Large intestine (tissue), 3 donors: ENCODE measurements around the gene TCAF1. TPM values are rescaled to one million over a fixed set of nuclear protein-coding genes. Genes with fewer than 3 reads are reported as not detected.
"Not testable (repeated sequence)": the region's sequence is repeated elsewhere in the genome, so short reads cannot be mapped to it uniquely, and the experiment has no call there.

Experiments used
- DNase-seq, 2 donors: peaks; one replicate each; pipeline versions ENCODE4 v3.0.0 to v3.0.0-alpha.2; 2013
- H3K27ac ChIP-seq: one replicate; pipeline ENCODE4 v1.5.1; 2013; ENCODE audit warnings: low read length
- H3K27me3 ChIP-seq: 2 replicates; pipeline ENCODE4 v1.6.1; 2013; ENCODE audit warnings: low read length; ENCODE audit not compliant: control insufficient read depth, insufficient read depth
- H3K36me3 ChIP-seq: 2 replicates; pipeline ENCODE4 v1.6.1; 2013; ENCODE audit warnings: low read length; ENCODE audit not compliant: control insufficient read depth, insufficient read depth
- H3K4me1 ChIP-seq: one replicate; pipeline ENCODE4 v1.6.1; 2013; ENCODE audit warnings: low read length; ENCODE audit not compliant: control insufficient read depth, insufficient read depth
- H3K4me3 ChIP-seq: one replicate; pipeline ENCODE4 v1.5.1; 2013; ENCODE audit warnings: low read length
- H3K9me3 ChIP-seq: one replicate; pipeline ENCODE4 v1.6.1; 2013; ENCODE audit warnings: mild to moderate bottlenecking, low read depth, low read length, moderate library complexity; ENCODE audit not compliant: control insufficient read depth
- WGBS: methylation state at CpG from one replicate; pipeline ENCODE4 v1.1.5; 2013; ENCODE audit warnings: low lambda C conversion rate; ENCODE audit not compliant: insufficient coverage; 5-methylcytosine and 5-hydroxymethylcytosine counted together
- polyA plus RNA-seq: library from polyadenylated mRNA; unstranded; fragments of 120-200 nt; gene quantifications from one replicate; pipeline ENCODE4 v1.2.1, GENCODE V29; 2013

The TCAF1 gene
- polyA plus RNA-seq, 1 donor: 54.1 TPM

DNA sequence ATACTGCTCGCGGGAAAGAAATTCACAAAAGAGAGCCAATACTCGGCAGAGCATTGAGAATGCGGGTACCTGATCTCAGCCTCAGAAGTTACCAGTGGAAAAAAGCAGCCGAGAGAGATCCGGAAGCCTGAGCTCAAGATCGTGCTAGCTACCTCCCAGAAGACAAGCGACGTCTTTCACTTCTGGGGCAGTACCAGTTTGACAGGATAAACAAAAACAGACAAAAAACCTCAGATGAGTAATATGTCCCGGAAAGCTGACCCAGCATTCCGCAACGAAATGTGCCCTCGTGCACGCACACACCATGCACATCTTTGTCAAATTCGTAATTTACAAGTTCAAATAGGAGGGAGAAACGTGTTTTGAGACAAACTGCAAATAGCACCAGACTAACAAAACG is 65.9 kb downstream of the TCAF1 start:
- not testable (repeated sequence) for H3K4me1 ChIP-seq, H3K27ac ChIP-seq, H3K4me3 ChIP-seq, DNase-seq, H3K9me3 ChIP-seq, H3K27me3 ChIP-seq, H3K36me3 ChIP-seq
- no CpG with 5 or more reads among the region's 17 CpGs for WGBS

DNA sequence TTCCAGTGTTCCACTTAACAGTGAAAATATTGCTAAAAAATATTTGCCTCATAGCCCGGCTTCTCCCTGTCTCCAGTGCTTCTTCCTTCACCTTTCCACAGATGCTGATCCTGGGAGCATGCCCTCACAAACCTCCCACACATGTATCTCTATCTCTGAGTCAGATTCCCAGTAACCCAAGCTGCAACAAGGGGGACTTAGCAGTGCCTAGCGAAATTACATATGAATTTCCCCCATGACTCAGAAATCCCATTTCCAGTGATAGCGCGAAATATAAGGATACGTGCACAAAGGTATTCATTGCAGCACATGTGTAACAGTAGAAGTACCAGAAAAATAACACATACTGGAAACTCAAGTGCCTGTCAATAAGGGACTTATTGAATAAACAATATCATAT is 75.4 kb downstream of the TCAF1 start:
- not testable (repeated sequence) for H3K4me3 ChIP-seq, H3K27ac ChIP-seq, H3K9me3 ChIP-seq, H3K4me1 ChIP-seq, H3K36me3 ChIP-seq, H3K27me3 ChIP-seq, DNase-seq
- WGBS: no CpG with 5 or more reads among the region's 5 CpGs

DNA sequence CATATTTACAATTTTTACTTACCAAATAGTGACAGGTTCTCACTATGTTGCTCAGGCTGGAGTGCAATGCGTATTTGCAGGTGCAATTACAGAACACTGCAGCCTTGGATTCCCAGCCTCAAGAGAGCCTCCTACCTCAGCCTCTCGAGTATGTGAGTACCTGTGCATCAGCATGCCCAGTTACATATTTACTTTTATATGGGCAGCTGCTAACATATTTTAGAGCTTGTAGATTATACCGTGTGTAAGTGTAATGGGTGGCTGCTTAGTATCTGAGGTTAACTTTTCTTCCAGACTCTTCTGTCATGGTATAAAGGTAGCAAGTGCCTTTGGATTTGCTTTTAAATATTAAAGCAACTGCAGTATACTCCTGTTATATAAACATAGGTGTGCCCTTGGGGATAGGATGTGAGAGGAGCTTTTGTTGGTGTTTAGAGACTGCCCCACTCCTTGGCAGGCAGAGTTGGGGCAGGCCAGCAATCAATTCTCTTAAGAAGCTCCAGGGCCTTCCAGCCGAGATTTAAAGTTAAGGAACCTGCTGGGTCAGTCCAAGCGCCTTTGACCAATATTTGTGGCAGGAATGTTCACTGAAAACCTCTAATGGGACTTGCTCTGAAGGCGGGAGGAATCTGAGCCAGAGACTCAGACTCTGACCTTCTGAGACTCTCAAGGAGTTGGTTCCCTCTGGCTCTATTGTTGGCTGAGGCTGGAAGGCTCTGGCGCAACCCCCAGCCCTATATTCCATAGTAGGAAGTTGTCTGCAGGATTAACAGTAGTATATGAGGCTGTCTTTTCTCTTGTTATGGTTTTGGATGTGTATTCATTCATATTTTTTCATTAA is 77.5 kb downstream of the TCAF1 start:
- H3K9me3 ChIP-seq, H3K4me3 ChIP-seq, H3K27ac ChIP-seq, DNase-seq, H3K4me1 ChIP-seq, H3K36me3 ChIP-seq, H3K27me3 ChIP-seq: not testable (repeated sequence)
- no CpG with 5 or more reads among the region's 7 CpGs for WGBS

DNA sequence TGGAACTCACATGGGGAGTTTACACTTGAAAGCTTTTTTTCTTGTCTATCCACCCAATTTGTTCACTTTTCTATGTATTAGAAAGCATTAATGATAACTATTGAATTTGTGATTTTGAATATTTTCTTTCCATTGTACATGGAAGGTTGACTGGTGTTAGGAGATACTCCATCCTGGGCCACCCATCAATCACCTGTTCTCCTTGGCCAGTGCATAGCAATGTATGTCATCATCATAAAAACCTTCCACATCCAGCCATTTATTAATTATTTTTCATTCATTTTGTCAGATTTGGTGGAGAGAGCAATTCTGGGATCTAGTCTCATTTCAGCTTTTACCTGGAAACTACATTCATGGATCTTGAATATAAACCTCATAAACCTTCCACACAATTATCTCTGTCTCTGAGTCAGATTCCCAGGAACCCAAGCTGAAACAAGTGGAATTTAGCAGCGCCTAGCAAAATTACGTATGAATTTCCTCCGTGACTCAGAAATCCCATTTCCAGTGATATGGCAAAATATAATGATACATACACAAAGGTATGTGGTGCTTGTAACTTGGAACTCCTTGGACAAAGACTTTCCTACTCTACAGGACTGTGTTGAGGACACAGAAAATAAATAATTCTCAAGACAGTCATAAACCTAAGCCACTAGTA is 78.2 kb downstream of the TCAF1 start:
- not testable (repeated sequence) for H3K27me3 ChIP-seq, H3K27ac ChIP-seq, H3K9me3 ChIP-seq, DNase-seq, H3K4me1 ChIP-seq, H3K36me3 ChIP-seq, H3K4me3 ChIP-seq
- no CpG with 5 or more reads among the region's 3 CpGs for WGBS

DNA sequence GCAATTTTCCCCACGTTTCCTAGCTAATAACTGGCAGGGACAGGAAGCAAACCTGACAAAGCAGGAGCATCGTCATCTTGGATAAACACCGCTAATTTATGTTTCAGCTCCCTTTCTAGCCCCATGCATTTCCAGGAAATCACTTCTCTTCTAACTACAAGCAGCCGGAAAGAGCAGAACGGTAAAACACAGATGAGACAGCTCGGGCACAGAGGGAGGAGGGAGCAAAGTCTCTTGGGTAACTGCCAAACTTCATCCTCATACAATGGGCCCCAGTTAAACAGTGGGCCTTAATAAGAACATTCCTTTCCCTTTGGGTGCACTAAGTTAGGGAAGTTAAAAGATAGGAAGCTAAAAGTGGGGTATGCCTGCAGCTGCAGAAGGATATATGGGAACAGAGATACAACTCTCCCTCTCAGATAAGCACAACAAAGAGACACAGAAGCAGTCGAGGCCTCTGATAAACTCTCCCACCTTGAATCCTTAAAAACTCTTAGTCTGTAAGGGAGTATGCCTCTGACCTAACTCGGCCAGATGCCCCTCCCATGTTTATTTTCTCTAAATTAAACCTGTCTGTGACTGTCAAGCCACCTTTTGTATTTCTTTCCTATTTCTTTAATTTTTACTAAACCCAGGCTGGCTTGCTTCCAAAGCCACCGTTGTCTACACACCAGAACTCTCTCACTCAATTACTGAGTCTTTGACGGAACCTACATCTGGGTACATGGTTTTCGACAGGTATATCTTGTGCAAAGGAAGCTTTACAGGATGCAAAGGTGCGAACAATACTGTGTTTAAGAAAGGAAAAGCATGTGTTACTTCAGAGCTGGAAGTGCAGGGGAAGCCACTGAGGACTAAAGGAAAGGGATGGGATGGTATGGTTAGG is 80.3 kb downstream of the TCAF1 start:
- H3K4me1 ChIP-seq: not testable (repeated sequence)
- WGBS: no CpG with 5 or more reads among the region's 12 CpGs

DNA sequence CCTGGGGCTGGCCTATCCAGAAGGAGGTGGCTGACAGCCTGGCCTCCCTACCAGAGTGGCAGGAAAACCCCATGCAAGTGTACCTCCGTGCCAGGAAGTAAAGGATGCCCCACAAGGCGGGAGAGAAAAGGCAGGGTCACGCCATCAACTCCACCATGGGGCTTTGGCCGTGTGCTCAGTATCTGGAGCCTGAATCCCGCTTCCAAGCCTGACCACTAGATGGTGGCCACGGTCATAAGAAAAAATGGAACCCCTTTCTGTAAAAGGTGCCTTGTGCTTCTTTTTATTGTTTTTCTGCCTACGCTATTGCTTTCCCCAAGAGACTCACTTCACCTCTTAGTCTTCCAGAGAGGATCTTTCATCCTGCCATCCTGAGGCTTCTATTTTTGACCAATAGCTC is 84.1 kb downstream of the TCAF1 start:
- not testable (repeated sequence) for H3K4me3 ChIP-seq, H3K36me3 ChIP-seq, DNase-seq, H3K9me3 ChIP-seq, H3K4me1 ChIP-seq, H3K27me3 ChIP-seq, H3K27ac ChIP-seq
- WGBS: no CpG with 5 or more reads among the region's 7 CpGs

More for the DNA sequence above, 80.3 kb downstream of the TCAF1 start:
- not testable (repeated sequence) for H3K36me3 ChIP-seq, H3K27me3 ChIP-seq, DNase-seq, H3K4me3 ChIP-seq, H3K9me3 ChIP-seq, H3K27ac ChIP-seq

DNA sequence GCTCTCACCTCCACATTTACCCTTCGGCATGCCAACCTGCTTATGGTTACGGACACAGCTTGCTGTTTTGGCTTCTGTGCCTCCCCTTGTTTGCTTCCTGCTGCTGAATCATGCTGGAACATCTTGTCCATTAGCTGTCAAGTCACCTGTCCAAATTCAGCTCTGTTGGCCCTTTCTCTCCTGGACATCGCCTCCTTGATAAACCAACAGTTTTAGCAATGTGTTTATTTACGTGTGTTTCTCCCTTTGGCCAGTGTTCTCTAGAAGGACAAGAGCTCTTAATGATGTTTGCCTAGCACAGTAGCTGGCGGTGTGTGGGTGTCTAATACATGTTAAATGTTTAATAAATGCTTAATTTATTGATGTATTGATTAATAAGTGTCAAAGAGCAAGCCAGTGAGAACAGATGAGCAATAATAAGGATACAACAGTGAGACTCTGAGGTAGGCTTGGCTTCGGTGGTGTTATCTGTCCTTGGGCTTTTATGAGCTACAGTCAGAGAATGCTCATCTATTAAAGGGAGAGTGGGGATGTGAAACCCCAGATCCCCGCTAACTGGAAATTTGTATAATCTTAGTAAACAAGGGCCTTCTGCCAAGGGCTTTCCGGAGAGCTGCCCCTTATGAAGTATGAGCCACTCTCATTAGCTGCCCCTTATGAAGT is 85.4 kb downstream of the TCAF1 start:
- not testable (repeated sequence) for H3K9me3 ChIP-seq, H3K4me3 ChIP-seq, H3K4me1 ChIP-seq, DNase-seq, H3K36me3 ChIP-seq, H3K27me3 ChIP-seq, H3K27ac ChIP-seq
- WGBS: no CpG with 5 or more reads among the region's 8 CpGs

DNA sequence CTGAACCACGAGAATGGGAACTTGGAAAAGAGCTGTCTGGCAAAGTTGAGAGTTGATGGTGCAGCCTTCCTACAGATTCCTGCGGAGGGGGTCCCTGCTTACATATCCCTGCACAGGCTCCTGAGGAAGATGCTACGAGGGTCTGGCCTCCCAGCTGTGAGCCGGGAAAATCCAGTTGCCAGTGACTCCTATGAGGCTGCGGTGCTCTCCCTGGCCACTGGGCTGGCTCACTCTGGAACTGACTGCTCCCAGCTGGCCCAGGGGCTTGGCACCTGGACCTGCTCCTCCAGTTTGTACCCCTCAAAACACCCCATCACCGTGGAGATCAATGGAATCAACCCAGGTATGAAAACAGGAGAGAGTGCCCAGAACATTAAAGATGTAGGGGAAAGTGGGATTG is 91.3 kb downstream of the TCAF1 start:
- H3K36me3 ChIP-seq, H3K9me3 ChIP-seq, H3K4me3 ChIP-seq, H3K27ac ChIP-seq, H3K4me1 ChIP-seq, DNase-seq, H3K27me3 ChIP-seq: not testable (repeated sequence)
- WGBS: no CpG with 5 or more reads among the region's 6 CpGs

DNA sequence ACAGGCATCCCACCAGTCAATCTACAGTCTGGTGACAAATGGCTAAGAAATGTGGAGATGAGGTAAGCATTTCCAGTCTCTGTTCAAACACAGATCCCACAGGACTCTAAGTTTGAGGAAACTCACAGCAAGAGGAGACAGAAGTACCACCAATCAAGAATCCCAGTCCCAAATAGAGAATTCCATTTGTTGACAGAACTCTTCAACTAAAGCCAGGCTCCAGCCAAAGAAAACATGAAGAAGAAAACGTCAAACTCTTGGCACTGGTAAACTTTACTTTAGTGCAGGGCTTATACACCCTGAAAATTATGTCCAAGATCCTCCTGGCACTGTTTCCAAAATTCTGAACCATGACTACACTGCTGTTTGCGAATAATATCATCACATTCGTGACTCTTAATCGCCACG is 95.3 kb downstream of the TCAF1 start:
- DNase-seq, H3K27ac ChIP-seq, H3K4me3 ChIP-seq, H3K4me1 ChIP-seq, H3K36me3 ChIP-seq, H3K9me3 ChIP-seq, H3K27me3 ChIP-seq: not testable (repeated sequence)
- WGBS: no CpG with 5 or more reads among the region's 5 CpGs
